ENCODE measurements around the gene USP10.

DNA sequence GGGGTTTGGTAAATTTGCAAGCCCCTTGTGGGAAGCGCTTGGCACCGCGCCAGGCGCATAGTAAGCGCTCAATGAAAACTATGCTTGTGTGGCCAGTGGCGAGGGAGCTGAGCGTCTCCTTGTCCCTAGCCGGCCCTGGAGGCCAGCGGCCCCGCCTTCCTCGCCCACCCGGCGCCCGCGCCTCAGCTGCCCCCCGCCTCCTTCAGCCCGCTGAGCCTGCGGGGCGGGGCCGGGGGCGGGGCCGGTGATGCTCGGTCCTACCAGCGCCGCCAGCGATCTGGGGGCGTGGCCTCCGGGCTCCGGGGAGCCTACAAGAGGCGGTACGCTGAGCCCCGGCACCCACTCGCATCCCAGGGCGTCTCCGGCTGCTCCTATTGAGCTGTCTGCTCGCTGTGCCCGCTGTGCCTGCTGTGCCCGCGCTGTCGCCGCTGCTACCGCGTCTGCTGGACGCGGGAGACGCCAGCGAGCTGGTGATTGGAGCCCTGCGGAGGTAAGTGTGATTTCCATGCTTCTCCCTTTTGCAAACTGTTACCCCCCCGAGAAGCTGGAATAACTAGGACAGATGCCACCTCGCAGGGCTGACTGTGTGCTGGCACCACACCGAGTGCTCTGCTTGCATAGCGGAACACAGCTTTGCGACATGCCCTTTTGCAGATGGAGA is 120.0 kb downstream of the USP10 start, which contains the start of gene CRISPLD2:
- TF ChIP-seq, protein P1, sequence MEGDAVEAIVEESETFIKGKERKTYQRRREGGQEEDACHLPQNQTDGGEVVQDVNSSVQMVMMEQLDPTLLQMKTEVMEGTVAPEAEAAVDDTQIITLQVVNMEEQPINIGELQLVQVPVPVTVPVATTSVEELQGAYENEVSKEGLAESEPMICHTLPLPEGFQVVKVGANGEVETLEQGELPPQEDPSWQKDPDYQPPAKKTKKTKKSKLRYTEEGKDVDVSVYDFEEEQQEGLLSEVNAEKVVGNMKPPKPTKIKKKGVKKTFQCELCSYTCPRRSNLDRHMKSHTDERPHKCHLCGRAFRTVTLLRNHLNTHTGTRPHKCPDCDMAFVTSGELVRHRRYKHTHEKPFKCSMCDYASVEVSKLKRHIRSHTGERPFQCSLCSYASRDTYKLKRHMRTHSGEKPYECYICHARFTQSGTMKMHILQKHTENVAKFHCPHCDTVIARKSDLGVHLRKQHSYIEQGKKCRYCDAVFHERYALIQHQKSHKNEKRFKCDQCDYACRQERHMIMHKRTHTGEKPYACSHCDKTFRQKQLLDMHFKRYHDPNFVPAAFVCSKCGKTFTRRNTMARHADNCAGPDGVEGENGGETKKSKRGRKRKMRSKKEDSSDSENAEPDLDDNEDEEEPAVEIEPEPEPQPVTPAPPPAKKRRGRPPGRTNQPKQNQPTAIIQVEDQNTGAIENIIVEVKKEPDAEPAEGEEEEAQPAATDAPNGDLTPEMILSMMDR (conservative IDR thresholded peaks at IDR 0.05; ENCODE audit: low read length): no peak
- no peak for TF ChIP-seq EZH2phosphoT487 (IDR thresholded peaks at IDR 0.05; ENCODE audit: borderline replicate concordance, low read depth, low read length)

Measured in OCI-LY7 (cell line).